Limb (tissue), 2 donors: ENCODE measurements around the gene PLPP7.
A peak's percentile ranks its signal among the peaks of the same experiment; 100 is the strongest.
"Not testable (repeated sequence)": the region's sequence is repeated elsewhere in the genome, so short reads cannot be mapped to it uniquely, and the experiment has no call there.

Source experiments
- DNase-seq, 2 donors: peaks; one replicate each; pipeline ENCODE4 v3.0.0-alpha.2; 2016; ENCODE audit errors: extremely low spot score in 2 of 2

The PLPP7 gene

DNA sequence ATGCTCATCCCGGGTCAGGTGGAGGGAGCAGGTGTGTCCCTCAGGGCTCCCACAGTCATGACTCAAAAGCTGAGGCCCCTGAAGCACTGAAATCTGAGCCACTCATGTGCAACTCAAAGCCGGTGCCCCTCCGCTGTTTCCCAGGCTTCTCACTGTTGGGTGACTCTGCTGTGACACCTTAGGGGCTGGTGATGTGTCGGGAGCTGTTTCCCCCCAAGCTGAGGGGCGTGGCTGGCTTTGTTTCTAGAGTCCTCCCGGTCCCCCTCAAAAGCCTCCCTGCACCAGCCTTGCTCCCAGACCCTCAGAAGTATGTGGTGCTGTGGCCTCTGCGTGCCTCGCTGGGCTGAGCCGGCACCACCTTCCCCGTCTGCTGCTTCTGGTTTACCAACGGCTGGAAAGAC, 39.7 kb downstream of the PLPP7 start:
- no peak for DNase-seq

DNA sequence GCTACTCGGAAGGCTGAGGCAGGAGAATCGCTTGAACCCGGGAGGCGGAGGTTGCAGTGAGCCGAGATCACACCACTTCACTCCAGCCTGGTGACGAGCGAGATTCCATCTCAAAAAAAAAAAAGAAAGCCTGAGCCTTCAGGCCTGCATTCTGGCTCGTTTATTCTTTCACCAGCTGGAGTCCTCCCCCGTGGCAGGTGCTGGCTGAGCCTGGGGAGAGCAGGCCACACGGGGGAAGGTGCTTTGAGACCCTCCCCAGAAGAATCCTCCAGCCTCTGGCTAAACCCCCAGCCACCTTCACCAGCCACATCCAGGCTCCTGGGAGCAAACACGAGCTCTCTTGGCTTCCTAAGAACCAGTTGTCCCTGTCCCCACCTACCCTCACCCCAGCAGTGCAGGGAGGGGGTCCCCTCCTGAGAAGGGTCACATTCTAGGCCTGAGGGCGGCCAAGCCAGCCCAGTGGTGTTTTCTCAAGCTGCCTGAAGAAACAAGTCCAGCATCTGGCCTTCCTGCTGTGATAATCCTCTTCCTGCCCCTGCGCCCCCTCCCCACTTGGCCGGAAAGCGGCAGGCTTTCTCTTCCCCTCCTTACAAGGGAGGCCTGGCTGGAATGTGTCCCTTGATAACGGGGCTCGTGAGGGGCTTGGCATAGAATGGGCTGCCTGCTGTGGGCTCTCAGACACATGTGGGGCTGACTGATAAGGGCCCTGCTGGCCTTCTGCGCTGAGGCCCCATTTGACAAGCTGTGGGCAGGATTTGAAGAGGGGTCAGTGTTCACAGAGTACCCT, 41.5 kb downstream of the PLPP7 start:
- DNase-seq: no peak

DNA sequence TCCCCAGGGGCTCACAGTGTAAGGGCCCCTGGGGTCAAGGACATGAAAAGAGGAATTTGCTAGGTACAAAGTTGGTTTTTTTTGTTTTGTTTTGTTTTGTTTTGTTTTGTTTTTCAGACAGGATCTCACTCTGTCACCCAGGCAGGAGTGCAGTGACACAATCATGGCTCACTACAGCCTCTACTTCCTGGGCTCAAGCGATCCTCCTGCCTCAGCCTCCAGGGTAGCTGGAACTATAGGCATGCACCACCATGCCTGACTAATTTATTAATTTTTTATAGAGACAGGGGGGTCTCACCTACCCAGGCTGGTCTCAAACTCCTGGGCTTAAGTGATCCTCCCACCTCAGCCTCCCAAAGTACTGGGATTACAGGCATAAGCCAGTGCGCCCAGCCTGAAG, 42.5 kb downstream of the PLPP7 start:
- not testable (repeated sequence) for DNase-seq

DNA sequence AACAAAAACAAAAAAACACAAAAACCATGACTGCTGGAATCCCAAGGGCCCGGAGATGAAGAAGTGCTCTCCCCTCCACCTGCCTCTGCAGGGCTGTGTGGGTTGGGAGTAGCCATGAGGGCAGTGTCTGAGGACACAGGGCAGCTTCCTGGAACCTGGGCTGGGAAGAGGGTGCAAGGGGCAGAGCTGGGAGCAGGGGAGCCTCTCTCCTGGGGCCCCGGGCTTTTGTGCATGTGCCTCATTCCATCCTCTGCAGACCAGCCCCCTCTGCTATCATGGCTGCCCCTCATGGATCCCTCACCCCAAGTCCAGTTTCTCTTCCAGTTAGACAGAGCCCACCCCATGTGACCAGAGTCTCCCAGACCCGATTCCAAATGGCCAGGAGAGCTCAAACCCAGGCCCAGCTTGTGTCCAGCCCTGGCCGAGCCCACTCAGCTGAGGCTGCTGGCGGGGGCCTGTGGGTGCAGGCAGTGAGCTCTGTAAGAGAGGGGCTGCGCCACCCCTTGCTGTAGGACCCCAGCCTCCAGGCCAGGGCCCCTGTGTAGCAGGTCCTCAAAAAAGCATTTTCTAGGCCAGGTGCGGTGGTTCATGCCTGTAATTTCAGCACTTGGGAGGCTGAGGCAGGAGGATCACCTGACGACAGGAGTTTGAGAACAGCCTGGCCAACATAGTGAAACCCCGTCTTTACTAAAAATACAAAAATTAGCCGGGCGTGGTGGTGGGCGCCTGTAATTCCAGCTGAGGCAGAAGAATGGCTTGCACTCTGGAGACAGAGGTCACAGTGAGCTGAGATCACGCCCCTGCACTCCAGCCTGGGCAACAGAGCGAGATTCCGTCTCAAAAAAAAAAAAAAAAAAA, 44.5 kb downstream of the PLPP7 start:
- no peak for DNase-seq

DNA sequence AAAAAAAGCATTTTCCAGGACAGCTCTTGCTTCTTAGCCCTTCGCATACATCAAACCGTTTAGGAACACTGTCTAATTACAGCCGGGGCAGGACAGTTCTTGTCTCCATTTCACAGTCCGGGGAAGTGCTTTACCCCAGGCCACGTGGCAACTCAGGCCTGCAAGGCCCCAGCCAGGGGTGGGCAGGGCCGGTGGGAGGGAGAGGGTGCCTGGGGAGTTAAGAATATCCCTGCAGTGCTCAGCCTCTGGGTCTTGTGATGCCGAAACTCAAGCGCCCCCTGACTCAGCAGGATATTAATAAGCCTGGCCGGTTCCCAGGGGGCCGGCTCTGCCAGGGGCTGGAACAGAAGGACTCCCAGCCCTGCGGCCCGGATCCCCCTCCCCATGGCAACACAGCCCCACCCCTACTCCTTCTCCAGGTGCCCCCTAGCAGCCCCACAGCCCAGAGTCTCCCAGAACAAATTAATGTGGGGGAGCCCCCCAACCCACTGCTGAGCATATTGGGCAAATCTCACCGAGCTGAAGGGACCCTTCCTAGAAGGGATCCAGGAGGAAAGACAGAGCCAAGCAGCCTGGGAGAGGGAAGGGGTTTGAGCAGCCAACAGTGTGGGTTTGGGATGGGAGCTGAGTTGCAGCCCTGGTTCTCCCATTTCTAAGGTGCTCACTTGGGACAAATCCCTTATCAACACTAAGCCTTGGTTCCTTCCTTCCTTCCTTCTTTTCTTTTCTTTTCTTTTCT, 45.3 kb downstream of the PLPP7 start:
- peak in 1 of 2 donors; percentile 59 for DNase-seq

DNA sequence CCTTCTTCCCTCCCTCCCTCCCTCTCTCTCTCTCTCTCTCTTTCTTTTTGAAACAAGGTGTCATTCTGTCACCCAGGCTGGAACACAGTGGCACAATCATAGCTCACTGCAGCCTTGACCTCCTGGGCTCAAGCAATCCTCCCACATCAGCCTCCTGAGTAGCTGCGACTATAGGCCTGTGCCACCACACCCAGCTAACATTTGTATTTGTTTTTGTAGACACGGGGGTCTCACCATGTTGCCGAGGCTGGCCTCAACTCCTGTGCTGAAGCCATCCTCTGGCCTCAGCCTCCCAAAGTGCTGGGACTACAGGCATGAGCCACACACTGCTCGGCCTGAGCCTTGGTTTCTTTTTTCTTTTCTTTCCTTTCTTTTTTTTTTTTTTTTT, 45.8 kb downstream of the PLPP7 start:
- no peak for DNase-seq

DNA sequence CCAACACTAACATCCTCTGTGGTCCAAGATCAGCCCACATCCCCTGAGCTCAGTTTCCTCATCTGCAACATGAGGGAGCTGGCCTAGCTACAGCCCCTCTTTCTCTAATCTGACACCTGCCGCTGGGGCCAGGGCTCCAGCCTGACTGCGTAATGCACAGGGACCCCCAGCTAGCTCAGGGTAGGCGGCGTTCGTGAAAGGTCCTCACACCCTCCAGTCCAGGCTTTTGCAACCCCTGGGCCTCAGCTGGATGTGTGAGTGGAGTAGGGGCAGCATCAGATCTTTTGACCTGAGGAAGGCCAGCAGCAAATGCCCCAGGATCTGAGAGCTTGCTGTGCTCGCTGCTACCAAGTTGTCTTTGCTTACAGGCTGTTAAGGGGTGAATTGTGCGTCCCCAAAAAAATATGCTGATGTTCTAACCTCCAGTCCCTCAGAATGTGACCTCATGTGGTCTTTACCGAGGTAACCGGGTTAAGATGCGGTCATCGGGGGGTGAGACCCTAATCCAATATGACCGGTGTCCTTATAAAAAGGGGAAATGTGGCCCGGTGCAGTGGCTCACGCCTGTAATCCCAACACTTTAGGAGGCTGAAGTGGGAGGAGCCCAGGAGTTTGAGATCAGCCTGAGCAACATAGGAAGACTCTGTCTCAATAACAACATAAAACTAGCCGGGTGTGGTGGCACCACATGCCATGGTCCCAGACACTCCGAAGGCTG, 47.8 kb downstream of the PLPP7 start:
- DNase-seq: no peak

DNA sequence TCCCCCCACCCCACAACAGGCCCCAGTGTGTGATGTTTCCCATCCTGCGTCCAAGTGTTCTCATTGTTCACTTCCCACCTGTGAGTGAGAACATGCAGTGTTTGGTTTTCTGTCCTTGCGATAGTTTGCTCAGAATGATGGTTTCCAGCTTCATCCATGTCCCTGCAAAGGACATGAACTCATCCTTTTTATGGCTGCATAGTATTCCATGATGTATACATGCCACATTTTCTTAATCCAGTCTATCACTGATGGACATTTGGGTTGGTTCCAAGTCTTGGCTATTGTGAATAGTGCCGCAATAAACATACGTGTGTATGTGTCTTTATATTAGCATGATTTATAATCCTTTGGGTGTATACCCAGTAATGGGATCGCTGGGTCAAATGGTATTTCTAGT, 49.7 kb downstream of the PLPP7 start:
- DNase-seq: not testable (repeated sequence)

DNA sequence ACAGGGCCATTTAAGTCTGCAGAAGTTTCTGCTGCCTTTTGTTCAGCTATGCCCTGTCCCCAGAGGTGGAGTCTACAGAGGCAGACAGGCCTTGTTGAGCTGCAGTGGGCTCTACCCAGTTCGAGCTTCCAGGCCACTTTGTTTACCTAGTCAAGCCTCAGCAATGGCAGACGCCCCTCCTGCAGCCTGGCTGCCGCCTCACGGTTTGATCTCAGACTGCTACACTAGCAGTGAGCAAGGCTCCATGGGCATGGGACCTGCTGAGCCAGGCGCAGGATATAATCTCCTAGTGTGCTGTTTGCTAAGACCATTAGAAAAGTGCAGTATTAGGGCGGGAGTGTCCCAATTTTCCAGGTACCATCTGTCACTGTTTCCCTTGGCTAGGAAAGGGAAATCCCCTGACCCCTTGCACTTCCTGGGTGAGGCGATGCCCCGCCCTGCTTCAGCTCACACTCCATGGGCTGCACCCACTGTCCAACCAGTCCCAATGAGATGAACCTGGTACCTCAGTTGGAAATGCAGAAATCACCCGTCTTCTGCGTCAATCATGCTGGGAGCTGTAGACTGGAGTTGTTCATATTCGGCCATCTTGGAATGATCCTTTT, 55.5 kb downstream of the PLPP7 start:
- DNase-seq: not testable (repeated sequence)

DNA sequence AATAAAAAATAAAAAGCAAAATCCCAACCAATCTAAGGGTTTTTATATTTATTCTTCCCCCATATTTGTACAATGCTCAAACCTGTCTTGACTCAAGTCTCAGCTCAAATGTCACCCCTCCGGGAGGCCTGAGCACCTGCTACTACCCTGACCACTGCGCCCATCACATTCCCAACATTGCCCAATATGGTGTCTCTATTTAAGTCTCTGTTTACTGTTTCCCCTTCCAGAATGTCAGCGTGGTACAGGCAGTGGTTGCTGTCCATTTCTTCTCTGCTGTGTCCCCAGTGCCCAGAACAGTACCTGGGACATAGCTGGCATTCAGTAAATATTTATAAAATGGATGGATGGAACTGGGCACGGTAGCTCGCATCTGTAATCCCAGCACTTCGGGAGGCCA, 57.0 kb downstream of the PLPP7 start:
- DNase-seq: no peak

DNA sequence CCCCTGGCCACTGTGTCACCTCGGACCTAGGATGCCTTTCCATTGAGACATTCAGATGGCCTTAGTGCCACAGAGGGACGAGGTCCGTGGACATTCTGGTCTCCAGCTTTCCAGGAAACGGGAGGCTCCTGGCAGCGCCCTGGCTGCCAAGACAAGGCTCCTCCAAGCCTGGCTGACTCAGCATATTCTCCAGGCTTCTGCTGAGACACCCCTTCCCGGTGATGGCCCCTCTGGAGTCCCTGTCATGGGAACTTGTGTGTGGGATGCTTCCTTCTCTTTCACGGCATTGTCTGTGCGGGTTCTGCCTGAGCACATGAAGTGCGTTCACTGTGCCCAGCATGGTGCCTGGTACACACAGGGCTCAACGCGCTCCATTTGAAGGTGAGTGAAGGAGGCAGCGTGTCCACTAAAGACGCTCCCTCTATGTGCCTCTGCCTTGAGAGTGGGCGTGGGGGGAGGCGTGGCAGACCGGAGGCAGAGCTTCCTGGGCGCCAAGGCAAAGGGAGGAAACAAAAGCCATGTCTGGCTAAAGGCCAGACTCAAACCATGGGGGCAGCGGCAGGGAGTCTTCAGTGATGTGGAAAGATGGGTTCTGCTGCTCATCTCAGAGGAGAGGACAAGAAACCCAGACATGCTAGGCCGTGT, 58.0 kb downstream of the PLPP7 start:
- no peak for DNase-seq

DNA sequence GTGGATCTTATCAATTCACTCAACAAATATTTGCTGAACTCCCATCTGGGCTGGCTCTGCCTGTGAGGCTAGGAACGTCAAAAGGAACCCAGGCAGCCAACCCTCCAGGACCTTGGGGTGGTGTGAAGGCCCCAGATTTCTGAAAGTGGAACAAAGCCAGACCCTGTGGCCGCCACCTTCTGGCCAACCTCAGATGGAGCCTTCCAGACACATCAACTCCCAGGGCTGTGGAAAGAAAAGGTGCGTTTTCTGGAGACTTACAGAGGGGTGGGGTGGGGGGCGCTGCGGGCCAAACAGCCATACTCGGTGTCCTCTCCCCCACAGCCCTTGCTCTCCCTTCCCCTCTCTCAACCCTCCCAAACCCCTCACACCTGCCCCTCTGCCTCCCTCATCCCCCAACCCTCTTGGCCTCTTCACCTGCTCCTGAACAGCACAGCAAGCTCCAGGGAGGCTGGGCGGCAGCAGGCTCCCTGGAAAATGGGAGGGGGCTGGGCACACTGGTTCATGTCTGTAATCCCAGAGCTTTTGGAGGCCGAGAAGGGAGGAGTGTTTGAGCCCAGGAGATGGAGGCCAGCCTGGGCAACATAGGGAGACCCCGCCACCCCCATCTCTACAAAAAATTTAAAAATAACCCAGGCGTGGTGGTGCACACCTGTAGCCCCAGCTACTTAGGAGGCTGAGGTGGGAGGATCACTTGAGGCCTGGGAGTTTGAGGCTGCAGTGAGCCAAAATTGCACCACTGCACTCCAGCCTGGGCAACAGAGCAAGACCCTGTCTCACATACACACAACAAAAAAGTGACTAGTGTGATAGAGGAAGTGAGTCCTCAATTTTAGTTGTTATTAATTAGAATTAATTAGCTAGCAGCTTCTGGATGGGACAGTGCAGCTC, 59.4 kb downstream of the PLPP7 start:
- no peak for DNase-seq

DNA sequence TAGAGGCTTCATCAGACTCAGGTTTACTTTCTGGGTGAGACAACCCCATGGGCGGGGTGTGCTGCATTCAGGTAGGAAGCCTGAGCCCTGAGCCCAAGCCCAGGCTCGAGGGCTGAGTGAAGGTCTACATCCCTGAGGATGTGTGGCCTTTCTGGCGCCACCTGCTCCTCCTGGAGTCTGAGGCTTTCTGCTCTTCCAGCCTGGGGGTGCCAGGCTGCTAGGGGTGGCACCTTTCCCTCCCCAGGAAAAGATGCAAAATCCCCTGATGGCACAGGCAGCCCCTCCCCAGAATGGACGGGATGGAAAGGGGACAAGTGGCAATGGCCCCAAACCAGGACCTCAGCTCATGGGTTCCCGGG, 60.0 kb downstream of the PLPP7 start:
- DNase-seq: no peak

DNA sequence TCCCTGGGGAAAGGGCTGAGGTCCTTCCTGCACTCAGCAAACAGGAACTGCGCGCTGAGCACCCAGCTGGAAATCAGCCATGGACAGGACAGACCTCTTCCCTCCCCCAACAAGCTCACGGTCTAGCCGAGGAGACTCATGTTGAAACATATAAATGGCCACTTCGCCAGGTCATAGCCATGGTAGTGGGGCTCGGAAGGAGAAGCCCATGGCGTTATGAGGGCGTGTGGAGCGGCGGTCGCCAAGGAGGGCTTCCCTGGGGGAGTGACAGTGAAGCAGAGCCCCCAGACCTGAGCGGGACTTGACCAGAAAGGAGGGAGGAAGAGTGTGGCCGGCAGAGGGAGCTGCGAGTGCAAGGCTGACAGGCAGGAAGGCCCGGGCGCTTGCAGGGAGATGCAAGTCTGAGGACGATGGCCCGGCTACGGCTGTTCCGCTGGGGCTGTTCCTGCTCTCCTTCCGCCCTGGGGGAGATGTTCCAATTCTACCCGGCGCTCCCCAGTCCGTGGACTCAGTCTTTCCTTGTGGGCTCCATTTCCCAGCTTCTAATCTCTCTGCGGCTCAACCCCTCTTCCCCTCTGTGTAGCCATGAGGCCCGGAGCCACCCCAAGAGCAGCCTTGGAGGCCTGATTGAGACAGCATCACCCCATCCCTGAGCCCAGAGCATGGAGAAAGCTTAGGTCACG, 60.5 kb downstream of the PLPP7 start:
- peak; percentile 81 to 89 for DNase-seq

DNA sequence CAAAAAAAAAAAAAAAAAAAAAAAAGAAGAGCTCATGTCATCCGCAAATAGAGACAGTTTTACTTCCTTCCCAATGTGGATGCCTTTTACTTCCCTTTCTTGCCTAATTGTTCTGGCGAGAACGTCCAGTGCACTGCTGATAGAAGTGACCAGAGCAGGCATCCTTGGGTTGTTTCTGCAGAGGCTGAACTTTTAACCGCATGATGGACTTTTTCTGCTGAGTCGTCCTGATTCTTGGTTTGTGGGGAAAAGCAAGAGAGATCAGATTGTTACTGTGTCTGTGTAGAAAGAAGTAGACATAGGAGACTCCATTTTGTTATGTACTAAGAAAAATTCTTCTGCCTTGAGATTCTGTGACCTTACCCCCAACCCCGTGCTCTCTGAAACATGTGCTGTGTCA, 67.0 kb downstream of the PLPP7 start:
- DNase-seq: not testable (repeated sequence)

DNA sequence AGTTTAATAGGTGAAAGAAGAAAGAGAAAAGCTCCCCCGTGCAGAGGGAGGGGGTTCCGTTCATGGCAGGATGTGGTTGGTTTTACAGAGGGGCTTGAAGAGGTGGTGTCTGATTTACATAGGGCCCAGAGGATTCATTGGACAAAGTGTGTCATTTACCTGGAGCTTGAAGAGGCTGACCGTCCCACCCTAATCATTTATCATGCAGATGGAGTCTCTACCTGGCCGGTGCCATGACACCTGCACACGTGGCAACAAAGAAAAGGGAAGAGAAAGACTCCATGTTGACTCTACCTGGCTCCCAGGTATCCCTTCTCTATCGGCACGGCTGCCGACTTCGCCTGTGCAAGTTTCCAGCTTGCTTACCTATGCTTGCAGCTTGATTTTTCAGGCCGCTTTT, 69.0 kb downstream of the PLPP7 start:
- DNase-seq: no peak
